ENCODE results near the gene MAP7.
"Not testable (repeated sequence)": the region's sequence is repeated elsewhere in the genome, so short reads cannot be mapped to it uniquely, and the experiment has no call there.

Gene MAP7

GRCh38 chr6:136331461-136331860 is 218.8 kb downstream of the MAP7 start:
- no peak for DNase-seq

- DNase-seq, result no peak
These were observed 219.6 kb downstream of the MAP7 start for GRCh38 chr6:136330634-136331033.

GRCh38 chr6:136326038-136326553 is 224.1 kb downstream of the MAP7 start:
- DNase-seq, result no peak

DNA sequence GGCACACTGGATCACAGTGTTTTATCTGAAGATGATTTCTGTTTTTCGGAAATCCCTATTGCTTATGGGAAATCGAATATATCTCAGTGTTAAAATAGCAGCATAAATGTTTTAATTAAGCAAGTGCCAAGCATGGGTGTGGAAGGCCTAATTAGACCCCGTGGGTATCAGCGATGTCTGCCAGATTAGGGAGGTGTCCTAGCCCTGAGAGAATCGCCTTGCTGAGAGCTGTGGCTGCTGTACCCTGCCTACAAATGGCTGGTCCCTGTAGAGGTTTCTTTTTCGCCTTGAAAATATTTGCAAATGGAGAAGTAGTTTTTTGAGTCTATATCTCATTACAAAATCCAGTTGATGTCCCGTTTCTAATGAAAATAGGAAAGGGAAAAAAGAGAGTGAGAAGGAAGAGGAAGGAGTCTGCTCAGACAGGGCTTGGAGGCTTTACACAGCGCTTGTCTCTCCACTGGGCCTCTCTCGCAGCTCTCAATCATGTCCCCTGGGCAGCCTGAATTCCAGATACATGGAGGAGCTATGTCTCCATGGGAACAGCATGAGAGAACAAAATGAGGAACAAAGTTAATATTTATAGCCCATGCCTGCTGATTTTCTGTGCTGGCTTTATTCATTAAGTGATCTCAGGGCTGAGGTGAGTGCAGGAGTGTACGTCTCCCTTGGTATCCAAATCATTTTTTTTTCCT is 225.4 kb downstream of the MAP7 start:
- DNase-seq, result no peak

DNA sequence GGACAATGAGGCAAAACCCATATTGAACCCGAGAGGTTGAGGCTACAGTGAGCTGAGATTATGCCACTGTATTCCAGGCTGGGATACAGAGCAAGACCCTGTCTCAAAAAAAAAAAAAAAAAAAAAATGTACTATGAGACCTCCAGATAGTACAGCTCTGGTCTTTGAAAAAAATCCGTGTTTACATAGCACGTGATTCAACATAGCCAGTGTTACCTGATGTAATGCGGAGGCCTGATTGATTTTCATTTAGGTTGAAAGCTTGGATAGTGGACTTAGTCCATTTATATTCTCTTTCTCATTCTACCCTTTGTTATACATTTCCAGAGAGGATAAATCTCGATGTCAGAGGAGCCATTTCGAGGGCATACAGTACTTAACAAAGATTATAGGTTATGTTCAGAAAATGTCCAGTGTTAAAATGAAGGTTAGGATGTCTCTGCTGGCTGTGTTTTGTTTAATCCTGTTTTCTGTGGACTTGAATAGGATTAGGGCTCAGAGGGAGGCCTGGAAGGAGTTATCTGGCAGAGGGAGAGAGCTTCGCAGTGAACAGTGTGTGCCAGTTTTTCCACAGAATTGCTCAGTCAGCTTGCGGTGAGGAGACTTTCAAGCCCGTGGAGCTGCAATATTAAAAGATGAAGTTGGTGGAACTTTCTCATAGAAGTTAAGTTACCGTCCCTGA is 226.7 kb downstream of the MAP7 start:
- no peak for DNase-seq

GRCh38 chr6:136319732-136320131 is 230.5 kb downstream of the MAP7 start:
- DNase-seq, result no peak

DNA sequence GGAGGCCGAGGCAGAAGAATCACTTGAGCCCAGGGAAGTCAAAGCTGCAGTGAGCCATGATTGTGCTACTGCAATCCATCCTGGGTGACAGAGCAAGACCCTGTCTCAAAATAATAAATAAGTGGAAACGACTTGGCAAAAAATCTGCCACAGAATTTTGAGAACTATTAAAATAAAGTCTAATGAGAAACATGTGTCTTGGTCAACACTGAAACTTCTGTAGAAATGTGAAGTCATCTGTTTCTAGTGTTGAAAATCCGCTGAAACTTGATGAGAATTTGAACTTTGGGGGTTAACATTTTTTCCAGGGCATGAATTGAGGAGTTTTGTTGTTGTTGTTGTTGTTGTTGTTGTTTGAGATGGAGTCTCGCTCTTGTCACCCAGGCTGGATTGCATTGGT is 231.5 kb downstream of the MAP7 start:
- no peak for DNase-seq

- DNase-seq, result no peak
These were observed 232.3 kb downstream of the MAP7 start for GRCh38 chr6:136317971-136318370.

GRCh38 chr6:136317021-136317694 is 233.1 kb downstream of the MAP7 start:
- DNase-seq, result peak; percentile 43

DNA sequence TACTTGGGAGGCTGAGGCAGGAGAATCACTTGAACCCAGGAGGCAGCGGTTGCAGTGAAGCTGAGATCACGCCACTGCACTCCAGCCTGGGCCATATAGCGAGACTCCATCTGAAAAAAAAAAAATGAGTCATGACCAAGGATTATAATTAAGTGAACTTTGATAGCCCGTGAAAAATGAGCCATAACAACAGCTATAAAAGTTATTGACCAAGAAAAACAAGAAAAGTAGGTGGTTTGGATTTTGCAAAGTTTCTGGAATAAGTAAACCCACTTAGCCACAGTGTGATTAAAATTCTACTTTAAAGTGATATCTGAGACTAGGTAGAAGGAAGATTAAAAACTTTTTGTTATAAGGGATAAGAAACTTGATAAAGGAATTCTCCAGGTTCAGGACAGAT is 234.6 kb downstream of the MAP7 start:
- no peak for DNase-seq

DNA sequence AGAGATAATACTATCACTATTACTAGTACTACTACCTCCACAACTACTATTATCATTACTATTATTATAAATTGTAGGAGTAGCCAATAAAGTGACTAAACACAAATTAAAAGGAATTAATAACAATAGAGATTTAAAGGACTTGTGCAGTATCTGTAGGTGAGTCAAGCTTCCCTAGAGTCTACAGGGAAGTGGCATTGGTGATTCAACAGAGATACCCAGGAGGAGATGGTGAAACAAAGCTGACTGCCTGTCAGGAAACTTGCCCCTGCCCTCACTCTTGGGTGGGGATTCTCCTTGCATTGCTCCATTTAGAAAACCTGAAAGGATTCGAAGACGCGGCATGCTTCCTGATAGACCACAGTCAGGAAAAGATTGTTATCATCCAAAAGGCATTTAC is 237.2 kb downstream of the MAP7 start:
- no peak for DNase-seq

GRCh38 chr6:136309729-136310311 is 240.4 kb downstream of the MAP7 start:
- no peak for DNase-seq

- DNase-seq, result no peak
These were observed 241.1 kb downstream of the MAP7 start for GRCh38 chr6:136309171-136309570.

GRCh38 chr6:136308469-136308868 is 241.8 kb downstream of the MAP7 start:
- DNase-seq, result not testable (repeated sequence)

GRCh38 chr6:136307351-136307750 is 242.9 kb downstream of the MAP7 start:
- no peak for DNase-seq

GRCh38 chr6:136306466-136306865 is 243.8 kb downstream of the MAP7 start:
- no peak for DNase-seq

DNA sequence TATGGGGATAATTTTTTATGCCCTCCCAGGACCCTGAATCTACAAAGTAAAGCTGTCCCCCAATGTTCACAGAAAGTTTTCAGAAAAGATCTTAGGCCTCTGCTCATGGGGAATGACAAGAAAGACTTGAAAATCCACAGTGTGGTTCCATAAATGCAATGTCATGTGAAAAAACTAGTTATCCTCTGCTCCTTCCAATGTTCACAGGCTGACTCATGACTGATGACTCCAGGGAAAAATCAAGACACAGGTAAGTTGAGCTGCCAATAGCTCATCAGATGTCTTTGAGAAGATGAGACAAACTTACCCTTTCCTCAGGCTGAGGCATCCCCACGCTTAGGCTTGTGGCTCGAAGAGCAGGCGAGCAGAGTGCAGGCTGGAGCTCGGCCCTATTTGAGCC is 245.8 kb downstream of the MAP7 start:
- no peak for DNase-seq

DNA sequence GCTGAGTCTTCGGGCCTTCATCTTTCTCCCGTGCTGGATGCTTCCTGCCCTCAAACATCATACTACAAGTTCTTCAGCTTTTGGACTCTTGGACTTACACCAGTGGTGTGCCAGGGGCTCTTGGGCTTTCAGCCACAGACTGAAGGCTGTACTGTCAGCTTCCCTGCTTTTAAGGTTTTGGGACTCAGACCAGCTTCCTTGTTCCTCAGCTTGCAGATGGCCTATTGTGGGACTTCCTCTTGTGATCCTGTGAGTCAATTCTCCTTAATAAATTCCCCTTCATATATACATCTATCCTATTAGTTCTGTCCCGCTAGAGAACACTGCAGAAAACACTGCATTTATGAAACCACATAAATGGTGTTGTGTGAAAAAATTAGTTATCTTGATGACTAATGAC is 246.7 kb downstream of the MAP7 start:
- DNase-seq, result no peak

DNA sequence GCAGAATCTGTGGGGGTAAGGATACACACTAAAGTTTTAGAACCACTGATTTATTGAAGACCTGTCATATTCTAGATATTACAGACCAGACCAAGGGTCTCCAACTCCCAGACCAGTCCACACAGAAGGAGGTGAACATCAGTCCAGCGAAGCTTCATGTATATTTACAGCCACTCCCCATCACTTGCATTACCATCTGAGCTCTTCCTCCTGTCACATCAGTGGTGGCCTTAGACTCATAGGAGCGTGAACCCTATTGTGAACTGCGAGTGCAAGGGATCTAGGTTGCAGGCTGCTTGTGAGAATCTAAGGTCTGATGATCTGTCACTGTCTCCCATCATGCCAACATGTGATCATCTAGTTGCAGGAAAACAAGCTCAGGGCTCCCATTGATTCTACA is 255.6 kb downstream of the MAP7 start:
- no peak for DNase-seq
